BE2C (cell line): Measurements from ENCODE around the gene OR7A10. TPM values are rescaled to one million over a fixed set of nuclear protein-coding genes. Genes with fewer than 3 reads are reported as not detected.

Experiments used
- DNase-seq: peaks from one replicate; pipeline ENCODE4 v3.0.0-alpha.2; 2020
- H3K27me3 ChIP-seq: fragments of 250-450 bp; sonication (Bioruptor Pico); 2 replicates; pipeline ENCODE4 v1.5.1; 2020; ENCODE audit warnings: mild to moderate bottlenecking
- H3K36me3 ChIP-seq: fragments of 250-450 bp; sonication (Bioruptor Pico); 2 replicates; pipeline ENCODE4 v1.5.1; 2020; ENCODE audit warnings: mild to moderate bottlenecking
- H3K4me1 ChIP-seq: fragments of 250-450 bp; sonication (Bioruptor Pico); 2 replicates; pipeline ENCODE4 v1.5.1; 2020
- H3K4me3 ChIP-seq: 2 replicates; pipeline ENCODE4 v1.5.1; 2011; ENCODE audit warnings: low read depth, low read length
- H3K9me3 ChIP-seq: fragments of 250-450 bp; sonication (Bioruptor Pico); 2 replicates; pipeline ENCODE4 v1.5.1; 2020
- CTCF ChIP-seq: IDR thresholded peaks from 2 replicates; pipeline ENCODE4 v1.5.1; 2012; ENCODE audit warnings: mild to moderate bottlenecking, low read depth, low read length
- polyA plus RNA-seq: library from polyadenylated mRNA; unstranded; fragments of >200 nt; gene quantifications from one replicate; pipeline ENCODE4 v1.2.1, GENCODE V29; 2012; ENCODE audit warnings: low read depth, missing spikeins; ENCODE audit not compliant: insufficient read length, insufficient read depth

OR7A10 gene
- not detected for polyA plus RNA-seq

- no peak for TF ChIP-seq CTCF
- Histone ChIP-seq H3K4me3 (no peak within 1 kb of the TSS), H3K9me3 (no peaks in the 10 kb centered on the region), H3K36me3 (no peaks in the 10 kb centered on the region), H3K27me3 (peaks cover 2% of the 10 kb centered on the region; the same call in 1 of the 2 replicates), H3K4me1 (no peaks in the 10 kb centered on the region)
- DNase-seq, result no peak
These were observed at the start of gene OR7A10 for GRCh38 chr19:14848822-14849221. Gene OR7A10 (minus strand): TSS chr19:14848922. CDS start chr19:14841877, 7,045 bp downstream.

GRCh38 chr19:14890643-14891379, 42.1 kb upstream of the OR7A10 start:
- Histone ChIP-seq H3K4me3 (no peak overlapping the region), H3K27me3 (no peaks in the 10 kb centered on the region), H3K4me1 (no peaks in the 10 kb centered on the region), H3K9me3 (no peaks in the 10 kb centered on the region), H3K36me3 (no peaks in the 10 kb centered on the region)
- no peak for TF ChIP-seq CTCF
- no peak for DNase-seq

GRCh38 chr19:14889994-14890642, 41.4 kb upstream of the OR7A10 start:
- no peak for DNase-seq
- Histone ChIP-seq H3K4me3 (no peak overlapping the region), H3K27me3 (no peaks in the 10 kb centered on the region), H3K9me3 (no peaks in the 10 kb centered on the region), H3K4me1 (no peaks in the 10 kb centered on the region), H3K36me3 (no peaks in the 10 kb centered on the region)
- TF ChIP-seq CTCF, result no peak

GRCh38 chr19:14886032-14886431, 37.3 kb upstream of the OR7A10 start, which contains the start of gene OR7A17:
Gene OR7A17 (minus strand): TSS chr19:14886132. CDS start chr19:14881355, 4,777 bp downstream.
- no peaks in the 10 kb centered on the region for H3K4me1 ChIP-seq
- H3K4me3 ChIP-seq, result no peak within 1 kb of the TSS
- TF ChIP-seq CTCF, result no peak
- DNase-seq, result no peak
- no peaks in the 10 kb centered on the region for H3K27me3 ChIP-seq
- H3K9me3 ChIP-seq, result no peaks in the 10 kb centered on the region
- H3K36me3 ChIP-seq, result no peaks in the 10 kb centered on the region

GRCh38 chr19:14871619-14872230, 23.0 kb upstream of the OR7A10 start:
- Histone ChIP-seq H3K27me3 (no peaks in the 10 kb centered on the region), H3K4me3 (no peak overlapping the region), H3K36me3 (no peaks in the 10 kb centered on the region), H3K4me1 (no peaks in the 10 kb centered on the region), H3K9me3 (no peaks in the 10 kb centered on the region)
- peak; percentile 38 for TF ChIP-seq CTCF
- DNase-seq, result no peak

GRCh38 chr19:14868497-14868896, 19.8 kb upstream of the OR7A10 start:
- TF ChIP-seq CTCF, result no peak
- H3K27me3 ChIP-seq, result no peaks in the 10 kb centered on the region
- H3K4me1 ChIP-seq, result no peaks in the 10 kb centered on the region
- DNase-seq, result no peak
- H3K4me3 ChIP-seq, result no peak overlapping the region
- H3K36me3 ChIP-seq, result no peaks in the 10 kb centered on the region
- no peaks in the 10 kb centered on the region for H3K9me3 ChIP-seq
